Muscle of leg (tissue), 11 donors: ENCODE measurements around the gene TUBA3E. TPM values are rescaled to one million over a fixed set of nuclear protein-coding genes. Genes with fewer than 3 reads are reported as not detected.
"Not testable (repeated sequence)": the region's sequence is repeated elsewhere in the genome, so short reads cannot be mapped to it uniquely, and the experiment has no call there.

Experiments used
- DNase-seq: peaks from one replicate; pipeline ENCODE4 v3.0.0; 2013
- H3K27ac ChIP-seq: one replicate; pipeline ENCODE4 v1.5.1; 2013; ENCODE audit warnings: mild to moderate bottlenecking, low read length, control low read depth
- H3K27me3 ChIP-seq: one replicate; pipeline ENCODE4 v1.6.1; 2013; ENCODE audit warnings: low read length; ENCODE audit not compliant: control insufficient read depth, insufficient read depth
- H3K36me3 ChIP-seq: one replicate; pipeline ENCODE4 v1.6.1; 2013; ENCODE audit warnings: low read length; ENCODE audit not compliant: control insufficient read depth, insufficient read depth
- H3K4me1 ChIP-seq: one replicate; pipeline ENCODE4 v1.6.1; 2013; ENCODE audit warnings: low read length; ENCODE audit not compliant: control insufficient read depth, insufficient read depth
- H3K4me3 ChIP-seq: one replicate; pipeline ENCODE4 v1.5.1; 2013; ENCODE audit warnings: low read length, control low read depth
- H3K9me3 ChIP-seq: replicated peaks from 2 replicates; pipeline ENCODE4 v1.6.1; 2013; ENCODE audit warnings: low read depth, low read length; ENCODE audit not compliant: control insufficient read depth
- WGBS: methylation state at CpG from one replicate; pipeline ENCODE4 v1.1.5; 2013; ENCODE audit warnings: missing lambda C conversion rate; ENCODE audit not compliant: insufficient coverage; 5-methylcytosine and 5-hydroxymethylcytosine counted together
- polyA plus RNA-seq, 8 donors: library from polyadenylated mRNA; unstranded; fragments of 120-200 nt; gene quantifications; one replicate each; pipeline versions ENCODE4 v1.2.1 to v1.2.3, GENCODE V29; 2013; ENCODE audit warnings: inconsistent platforms in 1 of 8, low replicate concordance in 1 of 8; ENCODE audit not compliant: insufficient read length in 8 of 8, insufficient read depth in 1 of 8
- total RNA-seq: library from RNA; stranded (reverse); fragments of 120-200 nt; gene quantifications from one replicate; pipeline ENCODE4 v1.2.4, GENCODE V29; 2013

The TUBA3E gene
- total and polyA plus RNA-seq, 9 donors: 0.11 to 0.29 (median 0.19) TPM; not detected in 6

DNA sequence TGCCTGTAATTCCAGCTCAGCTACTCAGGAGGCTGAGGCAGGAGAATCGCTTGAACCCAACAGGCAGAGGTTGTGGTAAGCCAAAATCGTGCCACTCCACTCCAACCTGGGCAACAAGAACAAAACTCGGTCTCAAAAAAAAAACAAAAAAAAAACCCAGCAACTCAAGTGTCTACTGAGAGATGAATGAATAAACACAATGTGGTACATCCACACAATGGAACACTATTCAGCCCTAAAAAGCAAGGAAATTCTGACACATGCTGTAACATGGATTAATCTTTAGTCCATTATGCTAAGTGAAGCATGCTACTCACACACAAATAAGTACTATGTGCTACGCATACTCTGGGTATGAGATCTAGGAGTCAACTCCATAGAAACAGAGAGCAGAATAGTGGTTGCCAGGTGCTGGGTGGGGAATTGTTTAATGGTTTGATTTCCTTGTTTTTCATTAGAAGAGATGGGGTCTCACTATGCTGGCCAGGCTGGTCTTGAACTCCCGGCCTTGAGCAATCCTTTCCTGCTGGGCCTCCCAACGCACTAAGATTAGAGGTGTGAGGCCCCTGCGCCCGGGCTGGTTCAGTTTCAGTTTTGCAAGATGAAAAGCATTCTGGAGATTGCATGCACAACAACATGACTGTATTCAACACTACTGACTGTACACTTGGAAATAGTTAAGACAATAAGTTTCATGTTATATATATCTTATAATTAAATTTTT lies 32.8 kb downstream of the TUBA3E start:
- H3K36me3 ChIP-seq: peaks cover 53% of the 10 kb centered on the region

DNA sequence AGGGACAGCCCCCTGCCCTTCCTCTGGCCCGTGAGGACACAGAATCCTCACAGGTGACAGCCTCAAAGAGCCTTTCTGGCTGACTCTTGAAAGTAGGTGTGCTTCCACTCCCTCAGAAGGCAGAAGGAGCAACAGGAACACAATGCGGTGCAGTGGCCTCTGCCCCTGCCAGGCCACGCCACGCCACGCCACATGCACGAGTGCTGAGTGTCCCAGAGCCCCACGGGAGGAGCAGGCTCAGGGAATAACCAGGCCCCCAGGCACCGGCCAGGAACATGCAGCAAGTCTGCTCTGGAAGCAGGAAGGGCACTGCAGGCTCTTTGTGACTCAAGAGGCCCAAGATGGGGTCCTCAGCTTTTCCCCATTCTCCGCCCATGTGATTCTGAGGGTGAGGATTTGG lies 35.3 kb downstream of the TUBA3E start:
- H3K4me1 ChIP-seq: no peaks in the 10 kb centered on the region
- WGBS: 94% methylated on average over 7 of the region's 9 CpGs

More for the DNA sequence above, 32.8 kb downstream of the TUBA3E start:
- no peak for DNase-seq
- WGBS: no CpG with 5 or more reads among the region's 8 CpGs
- Histone ChIP-seq H3K27ac (no peak overlapping the region), H3K27me3 (no peaks in the 10 kb centered on the region), H3K9me3 (no peaks in the 10 kb centered on the region), H3K4me3 (no peak overlapping the region), H3K4me1 (no peaks in the 10 kb centered on the region)

DNA sequence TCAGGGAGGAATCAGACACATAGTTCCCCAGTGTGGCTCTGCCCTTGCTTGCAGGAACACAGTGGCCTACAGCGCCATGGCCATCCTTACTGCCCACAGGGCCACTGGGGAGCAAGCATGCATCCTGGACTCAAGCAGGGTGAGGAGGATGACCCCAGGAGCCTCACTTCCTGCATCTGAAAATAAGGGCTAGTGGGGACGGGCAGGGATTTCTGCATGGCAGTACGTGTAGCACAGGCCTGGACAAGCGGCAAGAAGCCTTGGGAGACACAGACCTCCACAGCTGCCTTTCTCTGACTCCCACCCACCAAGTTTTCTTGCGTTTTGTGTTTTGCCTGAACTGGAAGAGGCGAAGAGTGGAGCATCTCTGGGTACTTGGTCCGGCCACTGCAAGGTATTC lies 35.8 kb downstream of the TUBA3E start:
- no CpG with 5 or more reads among the region's 7 CpGs for WGBS
- not testable (repeated sequence) for H3K4me3 ChIP-seq, H3K9me3 ChIP-seq, H3K27ac ChIP-seq, H3K27me3 ChIP-seq, H3K4me1 ChIP-seq, DNase-seq
- peaks cover 46% of the 10 kb centered on the region for H3K36me3 ChIP-seq

More for the DNA sequence above, 35.3 kb downstream of the TUBA3E start:
- no peaks in the 10 kb centered on the region for H3K9me3 ChIP-seq
- H3K27me3 ChIP-seq: no peaks in the 10 kb centered on the region
- no peak overlapping the region for H3K27ac ChIP-seq
- no peak for DNase-seq
- H3K36me3 ChIP-seq: peaks cover 51% of the 10 kb centered on the region
- no peak overlapping the region for H3K4me3 ChIP-seq

DNA sequence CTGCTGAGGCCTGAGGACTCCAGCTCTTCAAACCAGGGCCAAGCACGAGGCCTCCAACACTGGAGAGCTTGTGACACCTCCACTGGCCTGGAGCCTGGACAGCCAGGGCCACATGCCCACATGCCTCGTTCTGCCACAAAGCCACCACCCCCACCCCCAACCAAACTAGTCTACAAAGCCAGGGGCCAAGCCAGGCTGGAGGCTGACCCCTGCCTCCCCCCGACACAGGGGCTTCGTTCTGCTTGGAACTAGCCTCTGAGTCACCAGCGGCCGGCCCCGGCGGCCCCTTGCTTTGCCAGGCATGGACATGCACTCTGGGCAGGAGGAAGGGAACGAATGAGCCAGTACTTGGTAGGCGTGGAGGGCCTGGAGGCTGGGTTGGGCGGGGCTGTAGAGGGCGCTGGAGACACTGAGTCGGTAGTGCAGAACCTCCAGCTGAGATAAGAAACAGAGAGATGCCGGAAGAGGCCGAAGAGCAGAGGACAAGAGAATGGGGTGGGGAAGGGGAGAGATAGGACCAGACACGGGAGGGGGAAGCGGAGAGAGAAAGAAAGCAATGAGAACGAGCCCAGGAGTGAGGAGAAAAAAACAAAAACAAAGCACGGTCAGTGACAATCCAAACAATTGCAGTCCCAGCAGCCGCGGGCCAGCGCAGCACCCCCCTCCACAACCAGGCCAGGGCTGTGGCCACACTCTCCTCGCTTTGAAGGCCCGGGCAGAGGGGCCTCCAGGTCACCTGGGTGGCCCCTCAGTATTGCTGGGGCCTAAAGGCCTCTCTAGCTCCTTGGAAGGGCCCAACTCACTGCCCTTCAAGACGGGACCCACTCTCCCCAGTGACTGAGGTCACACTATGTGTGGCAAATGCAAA lies 37.2 kb downstream of the TUBA3E start:
- not testable (repeated sequence) for H3K4me3 ChIP-seq, H3K27me3 ChIP-seq, H3K27ac ChIP-seq, H3K9me3 ChIP-seq, H3K4me1 ChIP-seq, DNase-seq
- H3K36me3 ChIP-seq: peaks cover 38% of the 10 kb centered on the region
- WGBS: 78% methylated on average over 18 of the region's 25 CpGs

DNA sequence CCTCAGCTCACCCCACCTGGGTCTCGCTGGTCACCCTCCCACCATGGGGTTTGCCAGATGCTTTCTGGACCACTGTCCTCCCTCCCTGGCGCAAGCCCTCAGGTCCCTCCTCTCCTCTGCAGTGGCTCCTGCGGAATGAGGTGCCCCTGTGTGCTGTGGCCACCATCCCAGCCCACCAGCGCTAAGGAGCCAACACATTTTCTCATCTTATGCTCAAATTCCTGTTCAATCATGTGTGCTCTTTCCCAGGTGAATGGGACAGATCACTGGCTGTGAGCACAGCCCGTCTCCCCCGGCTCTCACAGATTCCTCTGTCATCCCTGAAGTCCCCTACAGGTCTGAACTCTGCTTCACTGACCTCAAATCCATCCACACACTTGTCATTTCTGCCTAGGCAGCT lies 38.1 kb downstream of the TUBA3E start:
- no peaks in the 10 kb centered on the region for H3K4me1 ChIP-seq
- H3K9me3 ChIP-seq: no peaks in the 10 kb centered on the region
- 99% methylated on average over 6 of the region's 6 CpGs for WGBS
- H3K27ac ChIP-seq: no peak overlapping the region
- H3K36me3 ChIP-seq: peaks cover 39% of the 10 kb centered on the region
- no peaks in the 10 kb centered on the region for H3K27me3 ChIP-seq
- H3K4me3 ChIP-seq: no peak overlapping the region
- DNase-seq: no peak

DNA sequence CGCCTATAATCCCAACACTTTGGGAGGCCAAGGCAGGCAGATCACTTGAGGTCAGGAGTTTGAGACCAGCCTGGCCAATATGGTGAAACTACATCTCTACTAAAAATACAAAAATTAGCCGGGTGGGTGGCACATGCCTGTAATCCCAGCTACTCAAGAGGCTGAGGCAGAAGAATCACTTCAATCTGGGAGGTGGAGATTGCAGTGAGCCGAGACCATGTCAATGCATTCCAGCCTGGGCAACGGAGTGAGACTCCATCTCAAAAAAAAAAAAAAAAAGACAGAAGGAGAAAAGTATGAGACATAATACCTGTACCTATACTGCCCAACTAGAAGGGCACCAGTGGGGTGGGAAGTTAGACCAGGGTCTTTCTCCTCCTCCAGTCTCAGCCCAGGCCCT lies 38.9 kb downstream of the TUBA3E start:
- not testable (repeated sequence) for H3K4me1 ChIP-seq, H3K27me3 ChIP-seq, DNase-seq, H3K27ac ChIP-seq, H3K9me3 ChIP-seq, H3K4me3 ChIP-seq
- H3K36me3 ChIP-seq: peaks cover 45% of the 10 kb centered on the region
- WGBS: no CpG with 5 or more reads among the region's 4 CpGs

DNA sequence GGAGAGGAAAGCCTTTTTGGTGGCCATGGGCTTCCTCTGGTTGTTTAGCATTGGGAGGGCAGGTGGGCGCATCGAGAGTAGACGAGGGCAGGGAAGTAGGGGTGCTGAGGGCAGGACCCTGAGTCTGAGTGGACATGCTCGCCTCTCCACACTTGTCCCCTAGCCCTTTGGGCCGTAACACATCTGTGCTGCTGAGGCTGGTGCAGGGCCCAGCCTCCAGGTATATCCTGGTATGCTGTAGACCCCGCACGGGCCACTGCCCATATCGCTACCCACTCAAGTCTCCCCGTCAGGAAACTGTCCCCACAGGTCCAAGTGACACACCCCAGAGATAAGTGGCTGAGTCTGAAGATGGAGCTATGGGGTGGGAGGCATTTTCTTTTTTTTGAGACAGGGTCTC lies 39.6 kb downstream of the TUBA3E start:
- no peaks in the 10 kb centered on the region for H3K9me3 ChIP-seq
- whole genome bisulfite sequencing: 87% methylated on average over 3 of the region's 9 CpGs
- H3K4me3 ChIP-seq: no peak overlapping the region
- no peaks in the 10 kb centered on the region for H3K4me1 ChIP-seq
- H3K27me3 ChIP-seq: no peaks in the 10 kb centered on the region
- DNase-seq: no peak
- H3K36me3 ChIP-seq: peaks cover 41% of the 10 kb centered on the region
- no peak overlapping the region for H3K27ac ChIP-seq

DNA sequence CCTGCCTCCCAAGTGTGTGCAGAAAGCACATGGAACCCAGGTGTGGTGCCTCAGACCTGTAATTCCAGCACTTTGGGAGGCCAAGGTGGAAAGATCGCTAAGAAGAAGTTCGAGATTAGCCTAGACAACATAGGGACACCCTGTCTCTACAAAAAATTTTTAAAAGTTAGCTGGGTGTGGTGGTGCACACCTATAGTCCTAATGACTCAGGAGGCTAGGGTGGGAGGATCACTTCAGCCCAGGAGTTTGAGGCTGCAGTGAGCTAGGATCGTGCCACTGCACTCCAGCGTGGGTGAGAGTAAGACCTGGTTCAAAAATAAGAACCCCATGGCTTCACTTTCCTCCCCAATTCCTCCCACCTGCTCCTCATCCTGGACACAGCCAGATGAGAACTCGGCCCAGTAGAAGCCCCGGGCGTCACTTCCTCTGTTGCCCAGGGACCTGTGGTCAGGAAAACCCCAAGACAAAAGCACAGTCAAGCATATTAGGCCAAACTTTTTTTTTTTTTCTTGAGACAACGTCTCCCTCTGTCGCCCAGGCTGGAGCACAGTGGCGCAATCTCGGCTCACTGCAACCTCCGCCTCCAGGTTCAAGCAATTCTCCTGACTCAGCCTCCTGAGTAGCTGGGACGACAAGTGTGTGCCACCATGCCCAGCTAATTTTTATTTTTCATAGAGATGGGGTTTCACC lies 40.3 kb downstream of the TUBA3E start:
- H3K36me3 ChIP-seq: peaks cover 41% of the 10 kb centered on the region
- H3K27me3 ChIP-seq, H3K4me1 ChIP-seq, H3K27ac ChIP-seq, H3K4me3 ChIP-seq, DNase-seq, H3K9me3 ChIP-seq: not testable (repeated sequence)
- 74% methylated on average over 4 of the region's 13 CpGs for WGBS

DNA sequence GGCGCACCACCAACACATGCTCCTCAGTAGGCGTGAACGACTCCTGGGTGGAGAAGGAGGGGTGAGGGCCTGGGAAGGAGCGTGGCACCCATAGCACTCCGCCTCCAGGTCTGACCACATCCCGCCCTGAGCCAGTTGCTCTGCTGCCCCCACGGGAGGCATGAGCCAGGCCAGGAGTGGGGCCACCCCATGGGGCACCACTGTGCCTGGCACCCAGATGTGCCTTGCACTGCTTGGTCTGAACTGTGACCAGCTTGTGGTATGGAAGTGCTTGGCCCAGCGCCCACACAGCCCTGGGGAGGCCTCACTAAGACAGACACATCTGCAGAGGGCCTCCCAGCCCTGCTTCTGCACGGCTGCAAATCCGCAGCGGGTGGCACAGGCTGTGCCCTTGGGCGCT lies 40.9 kb downstream of the TUBA3E start:
- H3K27me3 ChIP-seq, H3K4me1 ChIP-seq, H3K9me3 ChIP-seq, H3K27ac ChIP-seq, DNase-seq, H3K4me3 ChIP-seq: not testable (repeated sequence)
- WGBS: 90% methylated on average over 3 of the region's 12 CpGs
- peaks cover 38% of the 10 kb centered on the region for H3K36me3 ChIP-seq

DNA sequence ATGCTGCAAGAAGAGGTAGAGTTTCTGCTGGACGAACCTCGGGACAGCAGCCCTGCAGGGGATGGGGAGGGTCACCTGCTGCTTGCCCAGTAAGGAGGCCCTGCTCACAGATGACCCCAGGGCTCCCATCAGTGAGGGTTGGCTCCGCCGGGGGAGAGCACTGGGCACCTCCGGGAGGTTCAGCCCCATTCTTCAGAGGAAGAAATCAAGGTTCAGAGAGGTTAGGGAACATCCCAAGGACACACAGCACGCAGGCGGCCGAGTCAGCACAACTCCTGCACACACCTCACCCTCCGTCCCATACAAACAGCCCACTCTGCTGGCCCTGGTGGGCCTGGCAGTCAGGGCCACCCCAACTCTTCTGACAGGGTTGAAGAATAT lies 41.6 kb downstream of the TUBA3E start:
- Histone ChIP-seq H3K4me1 (no peaks in the 10 kb centered on the region), H3K4me3 (no peak overlapping the region), H3K9me3 (no peaks in the 10 kb centered on the region), H3K27me3 (no peaks in the 10 kb centered on the region), H3K27ac (no peak overlapping the region), H3K36me3 (peaks cover 38% of the 10 kb centered on the region)
- no peak for DNase-seq
- 81% methylated on average over 5 of the region's 9 CpGs for WGBS
